Measurements from ENCODE around the gene IFT81.

The IFT81 gene

GRCh38 chr12:110137786-110138185 is 13.6 kb downstream of the IFT81 start:
- DNase-seq: no peak
- Histone ChIP-seq H3K4me2 (ENCODE audit: low read depth, low read length) (no peak overlapping the region), H3F3A (ENCODE audit: insufficient read depth, low read length) (no peaks in the 10 kb centered on the region), H3K9me2 (replicated peaks; ENCODE audit: insufficient read depth, low read length) (no peaks in the 10 kb centered on the region), H3K9me3 (replicated peaks; ENCODE audit: insufficient read depth, low read length) (no peaks in the 10 kb centered on the region), H3K79me2 (ENCODE audit: low read length) (no peaks in the 10 kb centered on the region), H3K36me3 (replicated peaks; ENCODE audit: insufficient read depth, low read length) (no peaks in the 10 kb centered on the region), H3K27ac (ENCODE audit: low read length) (no peak overlapping the region), H3K4me1 (ENCODE audit: low read length) (no peaks in the 10 kb centered on the region), H2AFZ (ENCODE audit: low read length) (no peak overlapping the region), H4K20me1 (ENCODE audit: insufficient read depth, low read length) (no peaks in the 10 kb centered on the region), H3K4me3 (ENCODE audit: low read length) (no peak overlapping the region), H3K27me3 (replicated peaks; ENCODE audit: insufficient read depth, low read length) (no peaks in the 10 kb centered on the region), H3K9ac (ENCODE audit: low read length) (no peak overlapping the region)
- no peak for TF ChIP-seq CTCF (IDR thresholded peaks at IDR 0.05; ENCODE audit: low read length)
- no peak for TF ChIP-seq EZH2phosphoT487 (IDR thresholded peaks at IDR 0.05; ENCODE audit: low read length)
- TF ChIP-seq EZH2 (optimal IDR thresholded peaks at IDR 0.05; ENCODE audit: low read depth, low read length): no peak

DNA sequence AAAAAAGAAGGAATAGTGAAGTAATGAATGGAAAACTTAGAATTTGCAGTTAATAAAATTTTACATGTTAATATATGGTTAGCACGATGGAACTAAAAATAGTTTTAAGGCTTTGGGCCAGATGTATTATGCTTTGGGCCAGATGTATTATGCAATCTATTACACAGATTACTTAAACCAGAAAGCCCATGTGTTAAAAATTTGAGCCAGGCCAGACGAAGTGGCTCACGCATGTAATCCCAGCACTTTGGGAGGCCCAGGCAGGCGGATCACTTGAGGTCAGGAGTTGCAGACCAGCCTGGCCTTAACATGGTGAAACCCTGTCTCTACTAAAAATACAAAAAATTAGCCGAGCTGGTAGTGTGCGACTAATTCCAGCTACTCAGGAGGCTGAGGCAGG is 17.2 kb downstream of the IFT81 start:
- TF ChIP-seq EZH2 (optimal IDR thresholded peaks at IDR 0.05; ENCODE audit: low read depth, low read length) (no peak), CTCF (IDR thresholded peaks at IDR 0.05; ENCODE audit: low read length) (no peak), EZH2phosphoT487 (IDR thresholded peaks at IDR 0.05; ENCODE audit: low read length) (no peak)
- DNase-seq: no peak

GRCh38 chr12:110146986-110147385 is 22.8 kb downstream of the IFT81 start:
- Histone ChIP-seq H3K4me2 (ENCODE audit: low read depth, low read length) (no peak overlapping the region), H3K4me1 (ENCODE audit: low read length) (peaks cover 8% of the 10 kb centered on the region), H3K4me3 (ENCODE audit: low read length) (no peak overlapping the region), H4K20me1 (ENCODE audit: insufficient read depth, low read length) (no peaks in the 10 kb centered on the region), H3K27ac (ENCODE audit: low read length) (no peak overlapping the region), H3K9me3 (replicated peaks; ENCODE audit: insufficient read depth, low read length) (no peaks in the 10 kb centered on the region), H3K9ac (ENCODE audit: low read length) (no peak overlapping the region), H3K9me2 (replicated peaks; ENCODE audit: insufficient read depth, low read length) (no peaks in the 10 kb centered on the region), H3K79me2 (ENCODE audit: low read length) (no peaks in the 10 kb centered on the region), H3K27me3 (replicated peaks; ENCODE audit: insufficient read depth, low read length) (no peaks in the 10 kb centered on the region), H3F3A (ENCODE audit: insufficient read depth, low read length) (no peaks in the 10 kb centered on the region), H2AFZ (ENCODE audit: low read length) (no peak overlapping the region), H3K36me3 (replicated peaks; ENCODE audit: insufficient read depth, low read length) (no peaks in the 10 kb centered on the region)
- no peak for DNase-seq
- TF ChIP-seq EZH2 (optimal IDR thresholded peaks at IDR 0.05; ENCODE audit: low read depth, low read length): no peak
- TF ChIP-seq CTCF (IDR thresholded peaks at IDR 0.05; ENCODE audit: low read length): no peak
- TF ChIP-seq EZH2phosphoT487 (IDR thresholded peaks at IDR 0.05; ENCODE audit: low read length): no peak

More for the DNA sequence above, 17.2 kb downstream of the IFT81 start:
- no peaks in the 10 kb centered on the region for H3K4me1 ChIP-seq (ENCODE audit: low read length)
- H4K20me1 ChIP-seq (ENCODE audit: insufficient read depth, low read length): no peaks in the 10 kb centered on the region
- no peak overlapping the region for H2AFZ ChIP-seq (ENCODE audit: low read length)
- no peak overlapping the region for H3K4me3 ChIP-seq (ENCODE audit: low read length)
- no peak overlapping the region for H3K4me2 ChIP-seq (ENCODE audit: low read depth, low read length)
- no peaks in the 10 kb centered on the region for H3K27me3 ChIP-seq (replicated peaks; ENCODE audit: insufficient read depth, low read length)
- no peaks in the 10 kb centered on the region for H3K9me2 ChIP-seq (replicated peaks; ENCODE audit: insufficient read depth, low read length)
- no peaks in the 10 kb centered on the region for H3K36me3 ChIP-seq (replicated peaks; ENCODE audit: insufficient read depth, low read length)
- no peak overlapping the region for H3K9ac ChIP-seq (ENCODE audit: low read length)
- no peaks in the 10 kb centered on the region for H3K79me2 ChIP-seq (ENCODE audit: low read length)
- no peaks in the 10 kb centered on the region for H3F3A ChIP-seq (ENCODE audit: insufficient read depth, low read length)
- H3K27ac ChIP-seq (ENCODE audit: low read length): no peak overlapping the region
- H3K9me3 ChIP-seq (replicated peaks; ENCODE audit: insufficient read depth, low read length): no peaks in the 10 kb centered on the region
